ENCODE measurements around the gene SPIB. TPM values are rescaled to one million over a fixed set of nuclear protein-coding genes. Genes with fewer than 3 reads are reported as not detected.

Gene SPIB
- total and polyA plus RNA-seq, 2 of the 4 experiments (the other 2 are of a cell fraction) = not detected

DNA sequence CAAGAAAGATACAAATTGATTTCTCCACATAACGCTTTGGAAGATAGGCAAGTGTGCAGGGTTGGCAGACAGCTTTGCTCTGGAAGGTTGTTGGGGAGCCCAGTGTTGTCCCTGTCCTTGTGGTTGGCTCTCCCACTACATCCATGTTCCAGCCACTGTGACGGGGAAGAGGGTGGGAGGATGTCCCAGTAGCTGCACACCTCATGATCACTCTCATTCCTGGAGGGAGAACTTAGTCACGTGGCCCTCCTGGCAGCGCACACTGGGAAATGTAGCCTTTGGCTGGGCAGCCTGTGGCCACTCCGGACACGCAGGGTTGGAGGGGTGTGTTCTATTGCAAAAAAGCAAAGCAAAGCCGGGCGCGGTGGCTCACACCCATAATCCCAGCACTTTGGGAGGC lies 24.7 kb upstream of the SPIB start:
- no peak overlapping the region for H2BK20ac ChIP-seq (ENCODE audit: low read depth, low read length)
- no peak overlapping the region for H3K27ac ChIP-seq (ENCODE audit: insufficient read depth, low read length)
- no peak overlapping the region for H3K14ac ChIP-seq (replicated peaks; ENCODE audit: low read depth, low read length)
- H3K18ac ChIP-seq (ENCODE audit: low read depth, low read length) = no peak overlapping the region
- no peak overlapping the region for H4K91ac ChIP-seq (ENCODE audit: insufficient read depth, low read depth, low read length)
- H4K5ac ChIP-seq (ENCODE audit: low read depth, low read length) = no peak overlapping the region
- no peak overlapping the region for H3K56ac ChIP-seq (ENCODE audit: extremely low read depth, insufficient read depth, low read length)
- no peaks in the 10 kb centered on the region for H3K9me1 ChIP-seq (ENCODE audit: insufficient read depth, low read length)
- dilution Hi-C loops (cut with HindIII; ENCODE audit: low sequenced_read_pairs, unreplicated experiment) (no loop called here), in situ Hi-C loops (cut with MboI; ENCODE audit: low sequenced_read_pairs) (no loop called here), intact Hi-C loops (cut with micrococcal nuclease) (no loop called here)
- no peak for ATAC-seq (ENCODE audit: low read depth)
- H3K27me3 ChIP-seq (ENCODE audit: control insufficient read depth, insufficient read depth, low read length) = no peaks in the 10 kb centered on the region
- peaks cover 2 to 14% of the 10 kb centered on the region in 2 experiments; a peak in 2 of 4 replicates for H3K79me1 ChIP-seq (ENCODE audit: low read depth in 1 of 2, low read length in 2 of 2)
- no peak overlapping the region for H2BK120ac ChIP-seq (ENCODE audit: low read depth, low read length)
- H2BK5ac ChIP-seq (ENCODE audit: low read depth, low read length, poor library complexity, severe bottlenecking) = no peak overlapping the region
- no peak overlapping the region for H4K8ac ChIP-seq (ENCODE audit: low read depth in 2 of 2, low read length in 2 of 2)
- no peak overlapping the region for H3K4ac ChIP-seq (ENCODE audit: low read depth, low read length)
- BruUV-seq (replicated peaks) = no TSS peak
- ChIA-PET POLR2A (ENCODE audit: unreplicated experiment) (no interaction called here), CTCF (no interaction called here)
- H2AK9ac ChIP-seq (replicated peaks; ENCODE audit: low read depth, low read length, poor library complexity) = no peak overlapping the region
- H3K23ac ChIP-seq (ENCODE audit: low read depth, low read length) = no peak overlapping the region
- H2BK15ac ChIP-seq (ENCODE audit: low read depth, low read length) = no peak overlapping the region
- no peaks in the 10 kb centered on the region for H3K4me1 ChIP-seq (ENCODE audit: control insufficient read depth, insufficient read depth, low read length)
- no peak for DNase-seq
- H2AK5ac ChIP-seq (ENCODE audit: low read depth, low read length) = no peak overlapping the region
- H3K9me3 ChIP-seq (ENCODE audit: control insufficient read depth, insufficient read depth, low read length) = no peaks in the 10 kb centered on the region
- H3K9ac ChIP-seq (ENCODE audit: low read depth, low read length) = no peak overlapping the region
- H3K36me3 ChIP-seq (ENCODE audit: control insufficient read depth, insufficient read depth, low read length) = peaks cover 2% of the 10 kb centered on the region
- no CpG with 5 or more reads among the region's 9 CpGs for WGBS, 2 experiments (ENCODE audit: extremely low coverage in 2 of 2, insufficient read length in 1 of 2)
- no peak overlapping the region for H2AFZ ChIP-seq (replicated peaks; ENCODE audit: low read length, poor library complexity)
- no peak overlapping the region for H3K4me2 ChIP-seq (ENCODE audit: low read depth, low read length)
- TF ChIP-seq, protein P1, sequence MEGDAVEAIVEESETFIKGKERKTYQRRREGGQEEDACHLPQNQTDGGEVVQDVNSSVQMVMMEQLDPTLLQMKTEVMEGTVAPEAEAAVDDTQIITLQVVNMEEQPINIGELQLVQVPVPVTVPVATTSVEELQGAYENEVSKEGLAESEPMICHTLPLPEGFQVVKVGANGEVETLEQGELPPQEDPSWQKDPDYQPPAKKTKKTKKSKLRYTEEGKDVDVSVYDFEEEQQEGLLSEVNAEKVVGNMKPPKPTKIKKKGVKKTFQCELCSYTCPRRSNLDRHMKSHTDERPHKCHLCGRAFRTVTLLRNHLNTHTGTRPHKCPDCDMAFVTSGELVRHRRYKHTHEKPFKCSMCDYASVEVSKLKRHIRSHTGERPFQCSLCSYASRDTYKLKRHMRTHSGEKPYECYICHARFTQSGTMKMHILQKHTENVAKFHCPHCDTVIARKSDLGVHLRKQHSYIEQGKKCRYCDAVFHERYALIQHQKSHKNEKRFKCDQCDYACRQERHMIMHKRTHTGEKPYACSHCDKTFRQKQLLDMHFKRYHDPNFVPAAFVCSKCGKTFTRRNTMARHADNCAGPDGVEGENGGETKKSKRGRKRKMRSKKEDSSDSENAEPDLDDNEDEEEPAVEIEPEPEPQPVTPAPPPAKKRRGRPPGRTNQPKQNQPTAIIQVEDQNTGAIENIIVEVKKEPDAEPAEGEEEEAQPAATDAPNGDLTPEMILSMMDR (conservative IDR thresholded peaks at IDR 0.05; ENCODE audit: low read depth, low read length) = no peak
- TF ChIP-seq BHLHE40 (IDR thresholded peaks at IDR 0.05; ENCODE audit: low read depth, low read length) (no peak), SMC3 (IDR thresholded peaks at IDR 0.05; ENCODE audit: low read depth, low read length) (no peak), RFX5 (IDR thresholded peaks at IDR 0.05; ENCODE audit: low read depth, low read length) (no peak), FOS (IDR thresholded peaks at IDR 0.05; ENCODE audit: low read depth, low read length) (no peak), MAZ (IDR thresholded peaks at IDR 0.05; ENCODE audit: borderline replicate concordance, low read depth, low read length) (no peak), RCOR1 (IDR thresholded peaks at IDR 0.05; ENCODE audit: insufficient replicate concordance, low read length) (no peak), CHD1 (IDR thresholded peaks at IDR 0.05; ENCODE audit: low read depth, low read length) (no peak), CEBPB (IDR thresholded peaks at IDR 0.05; ENCODE audit: low read depth, low read length) (no peak), POLR2A (IDR thresholded peaks at IDR 0.05; ENCODE audit: low read depth, low read length) (no peak), MXI1 (IDR thresholded peaks at IDR 0.05; ENCODE audit: borderline replicate concordance, low read depth, low read length) (no peak), NFE2L2 (IDR thresholded peaks at IDR 0.05; ENCODE audit: low read depth, low read length) (no peak), MAFK (IDR thresholded peaks at IDR 0.05; ENCODE audit: low read depth, low read length) (no peak), RAD21 (IDR thresholded peaks at IDR 0.05; ENCODE audit: low read length) (no peak)
- TF ChIP-seq, protein P2, sequence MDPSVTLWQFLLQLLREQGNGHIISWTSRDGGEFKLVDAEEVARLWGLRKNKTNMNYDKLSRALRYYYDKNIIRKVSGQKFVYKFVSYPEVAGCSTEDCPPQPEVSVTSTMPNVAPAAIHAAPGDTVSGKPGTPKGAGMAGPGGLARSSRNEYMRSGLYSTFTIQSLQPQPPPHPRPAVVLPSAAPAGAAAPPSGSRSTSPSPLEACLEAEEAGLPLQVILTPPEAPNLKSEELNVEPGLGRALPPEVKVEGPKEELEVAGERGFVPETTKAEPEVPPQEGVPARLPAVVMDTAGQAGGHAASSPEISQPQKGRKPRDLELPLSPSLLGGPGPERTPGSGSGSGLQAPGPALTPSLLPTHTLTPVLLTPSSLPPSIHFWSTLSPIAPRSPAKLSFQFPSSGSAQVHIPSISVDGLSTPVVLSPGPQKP (IDR thresholded peaks at IDR 0.05; ENCODE audit: borderline replicate concordance, low read depth, low read length) = no peak
- TF ChIP-seq, protein P3, sequence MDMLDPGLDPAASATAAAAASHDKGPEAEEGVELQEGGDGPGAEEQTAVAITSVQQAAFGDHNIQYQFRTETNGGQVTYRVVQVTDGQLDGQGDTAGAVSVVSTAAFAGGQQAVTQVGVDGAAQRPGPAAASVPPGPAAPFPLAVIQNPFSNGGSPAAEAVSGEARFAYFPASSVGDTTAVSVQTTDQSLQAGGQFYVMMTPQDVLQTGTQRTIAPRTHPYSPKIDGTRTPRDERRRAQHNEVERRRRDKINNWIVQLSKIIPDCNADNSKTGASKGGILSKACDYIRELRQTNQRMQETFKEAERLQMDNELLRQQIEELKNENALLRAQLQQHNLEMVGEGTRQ (IDR thresholded peaks at IDR 0.05; ENCODE audit: low read depth, low read length) = no peak
- H4K20me1 ChIP-seq (ENCODE audit: insufficient read depth, low read length) = no peaks in the 10 kb centered on the region; the same call in 1 of the 2 replicates
- no peak overlapping the region for H3K4me3 ChIP-seq (ENCODE audit: insufficient read depth, low read depth, low read length)
